ENCODE results near the gene ZNF506. TPM values are rescaled to one million over a fixed set of nuclear protein-coding genes. Genes with fewer than 3 reads are reported as not detected.

ZNF506 gene
- total and polyA plus RNA-seq, 2 donors (not counting 3 experiments of a cell fraction or from before 2014, with no cell fraction given), result 6.4 to 10.7 TPM

GRCh38 chr19:19749908-19750841 is 71.4 kb downstream of the ZNF506 start:
- peaks cover 2% of the 10 kb centered on the region for H3K9me3 ChIP-seq (replicated peaks; ENCODE audit: control insufficient read depth, insufficient read depth, low read length)
- no peaks in the 10 kb centered on the region for H3K4me1 ChIP-seq (ENCODE audit: control insufficient read depth, extremely low read depth, insufficient read depth, low read length)
- TF ChIP-seq POLR2A (IDR thresholded peaks at IDR 0.05; ENCODE audit: low read depth, low read length) (no peak), GATA2 (IDR thresholded peaks at IDR 0.05; ENCODE audit: insufficient read depth, insufficient read length, low read depth, low read length) (no peak), EZH2 (IDR thresholded peaks at IDR 0.05; ENCODE audit: borderline replicate concordance, low read depth, low read length, severe bottlenecking) (no peak), FOS (IDR thresholded peaks at IDR 0.05; ENCODE audit: borderline replicate concordance, insufficient read depth, low read length) (no peak), POLR2AphosphoS5 (IDR thresholded peaks at IDR 0.05; ENCODE audit: insufficient read depth, low read depth, low read length) (no peak), CTCF (IDR thresholded peaks at IDR 0.05; ENCODE audit: extremely low read depth in 1 of 2, insufficient read depth in 1 of 2, low read depth in 1 of 2, low read length in 2 of 2) (no peak), JUN (IDR thresholded peaks at IDR 0.05; ENCODE audit: borderline replicate concordance, insufficient read depth, insufficient read length, low read depth) (no peak), MAX (IDR thresholded peaks at IDR 0.05; ENCODE audit: insufficient read depth, insufficient read length) (no peak), MYC (IDR thresholded peaks at IDR 0.05; ENCODE audit: low read depth, low read length) (no peak)
- no peaks in the 10 kb centered on the region for H4K20me1 ChIP-seq (replicated peaks; ENCODE audit: control insufficient read depth, extremely low read depth, insufficient read depth, low read length)
- no peaks in the 10 kb centered on the region for H3K27me3 ChIP-seq (ENCODE audit: control insufficient read depth in 2 of 2, insufficient read depth in 2 of 2, low read length in 2 of 2)
- no peak for FAIRE-seq
- no peak overlapping the region for H3K27ac ChIP-seq (ENCODE audit: insufficient read depth, low read depth, low read length)
- DNase-seq (ENCODE audit: low read depth, low spot score), result no peak
- dilution Hi-C loops (cut with MboI; ENCODE audit: extremely low pct_ligation_motif_present, low sequenced_read_pairs) (no loop called here), intact Hi-C loops (cut with micrococcal nuclease) (no loop called here)
- CTCF ChIA-PET, result no interaction called here
- H3K36me3 ChIP-seq (ENCODE audit: control insufficient read depth in 2 of 2, extremely low read depth in 1 of 2, insufficient read depth in 2 of 2, low read length in 2 of 2), result no peaks in the 10 kb centered on the region
- no peaks in the 10 kb centered on the region for H3K9me1 ChIP-seq (replicated peaks; ENCODE audit: control insufficient read depth, extremely low read depth, insufficient read depth, low read length)
- BruUV-seq (replicated peaks), result no TSS peak
- no peaks in the 10 kb centered on the region for H3K79me2 ChIP-seq (ENCODE audit: control insufficient read depth, insufficient read depth, low read length)
- no peak overlapping the region for H2AFZ ChIP-seq (ENCODE audit: low read depth, low read length)
- no peak overlapping the region for H3K4me3 ChIP-seq (replicated peaks in 1 of 3; ENCODE audit: insufficient read depth in 1 of 3, low read depth in 1 of 3, low read length in 3 of 3)
- H3K4me2 ChIP-seq (ENCODE audit: insufficient read depth, low read length), result no peak overlapping the region
- POLR2A ChIA-PET, result no interaction called here
- no peak overlapping the region for H3K9ac ChIP-seq (replicated peaks; ENCODE audit: extremely low read depth, insufficient read depth, low read length)

Measured in endothelial cell of umbilical vein (primary cell).